Measurements from ENCODE around the gene KRTAP12-1.

The KRTAP12-1 gene

DNA sequence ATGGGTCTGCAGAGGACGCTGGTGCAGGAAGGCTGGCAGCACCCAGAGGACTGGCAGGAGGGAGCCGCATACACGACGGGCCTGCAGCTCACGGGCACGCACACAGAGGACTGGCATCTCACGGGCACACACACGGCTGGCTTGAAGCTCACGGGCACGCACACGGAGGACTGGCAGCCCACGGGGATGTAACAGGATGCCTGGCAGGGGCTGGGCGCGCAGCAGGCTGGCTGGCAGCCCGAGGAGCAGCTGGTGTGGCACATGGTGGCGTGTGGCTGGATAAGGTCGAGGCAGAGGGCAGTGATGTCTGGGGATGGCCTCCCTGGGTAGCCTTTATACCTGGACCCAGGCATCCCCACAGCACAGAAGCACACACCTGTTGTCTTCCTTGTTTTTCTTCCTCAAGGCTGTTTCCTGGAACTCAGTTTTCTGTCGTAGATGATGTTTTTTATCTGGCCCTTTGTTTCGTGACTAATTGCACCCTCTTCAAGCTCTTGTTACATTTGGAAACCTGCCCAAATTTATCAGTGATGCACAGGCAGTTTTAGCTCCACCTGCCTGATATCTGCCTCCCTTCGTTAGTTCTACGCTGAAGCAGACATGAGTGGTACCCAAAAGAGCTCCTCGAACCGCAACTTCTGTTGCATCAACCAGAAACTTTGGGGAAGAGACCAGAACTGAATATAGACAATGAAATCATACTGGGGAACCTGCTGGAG is at the start of gene KRTAP12-1:
Gene KRTAP12-1, minus strand, starts transcription at position 303 of the 719 bp plus-strand sequence. Its CDS starts 40 bp downstream, at position 263.
- no peak for DNase-seq

DNA sequence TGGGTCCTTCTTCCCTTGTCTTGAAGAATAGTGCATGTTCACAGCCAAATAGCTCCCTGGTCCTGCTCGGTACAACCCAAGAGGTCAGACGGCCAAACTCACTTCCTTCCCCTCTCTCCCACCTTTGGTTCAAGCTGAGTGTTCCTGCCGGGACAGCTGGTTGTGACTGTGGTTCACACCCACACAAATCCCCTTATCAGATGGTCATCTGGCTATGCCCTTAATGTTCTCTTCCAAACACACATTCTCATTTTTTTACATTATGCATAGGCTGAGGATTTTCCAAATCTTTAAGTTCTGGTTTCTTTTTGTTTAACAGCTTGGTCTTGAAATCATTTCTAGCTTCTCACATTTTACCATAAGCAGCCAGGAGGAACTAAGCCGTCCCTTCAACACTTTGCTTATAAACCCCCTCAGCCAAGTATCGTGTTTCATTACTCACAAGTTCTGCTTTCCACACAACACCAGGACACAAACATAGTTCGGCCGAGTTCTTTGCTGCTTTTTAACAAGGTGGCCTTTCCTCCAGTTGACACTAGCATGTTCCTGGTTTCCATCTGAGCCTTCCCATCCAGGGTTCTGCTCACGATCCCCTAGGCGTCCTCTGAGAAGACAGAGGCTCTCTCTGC is 49.1 kb upstream of the KRTAP12-1 start:
- DNase-seq: peak; percentile 3

DNA sequence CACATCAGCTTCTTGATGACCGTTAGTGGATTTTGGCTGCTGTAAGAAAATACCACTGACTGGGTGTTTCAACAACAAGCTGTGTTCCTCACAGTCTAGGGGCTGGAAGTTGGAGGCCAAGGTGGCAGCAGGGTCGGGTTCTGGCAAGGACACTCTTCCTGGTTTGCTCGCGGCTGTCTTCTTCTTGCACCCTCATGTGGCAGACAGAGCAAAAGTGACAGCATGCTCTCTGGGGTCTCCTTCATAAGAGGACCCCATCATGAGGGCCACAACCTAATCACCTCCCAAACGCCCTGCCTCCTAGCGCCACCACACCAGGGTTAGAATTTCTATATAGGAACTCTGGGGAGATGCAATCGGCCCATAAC is 48.0 kb upstream of the KRTAP12-1 start:
- DNase-seq: no peak

- DNase-seq: no peak
Observed at GRCh38 chr21:44729336-44730027, 47.5 kb upstream of the KRTAP12-1 start.

DNA sequence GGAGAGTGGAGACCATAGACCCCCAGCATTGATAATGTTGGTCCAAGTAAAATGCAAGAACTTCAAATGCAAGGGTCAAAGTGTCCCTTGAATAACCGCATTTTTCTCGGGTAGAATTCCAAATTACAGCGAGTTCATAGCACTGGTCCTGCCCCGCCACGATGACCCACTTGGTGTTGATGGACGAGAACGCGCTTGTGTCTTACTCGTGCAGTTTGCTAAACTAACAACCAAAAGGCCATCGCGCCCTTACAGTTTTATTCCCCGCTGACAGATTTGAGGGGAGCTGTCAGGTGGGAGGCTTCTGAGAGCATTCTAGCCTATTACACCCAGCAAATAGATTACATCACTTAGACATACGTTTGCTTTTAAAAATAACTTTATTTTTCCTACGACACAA is 46.8 kb upstream of the KRTAP12-1 start:
- DNase-seq: no peak

DNA sequence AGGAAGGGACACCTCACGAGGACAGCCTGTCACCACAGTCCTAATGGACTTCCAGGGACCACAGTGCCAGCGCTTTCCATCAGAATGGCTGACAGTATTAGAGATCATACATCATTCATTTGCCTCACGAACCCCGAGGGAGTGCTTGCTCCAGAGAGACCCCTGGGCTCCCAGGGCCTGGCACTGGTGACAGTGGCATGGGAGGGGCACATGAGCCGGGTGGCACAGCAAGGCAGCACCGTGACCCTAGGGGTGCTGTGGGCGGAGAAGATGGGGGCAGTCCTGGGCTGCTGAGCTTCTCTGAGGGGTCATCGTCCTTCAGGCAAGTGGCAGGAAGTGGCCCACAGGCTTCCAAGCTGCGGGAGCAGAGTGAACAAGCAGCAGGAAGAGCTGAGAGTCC is 45.8 kb upstream of the KRTAP12-1 start:
- no peak for DNase-seq

DNA sequence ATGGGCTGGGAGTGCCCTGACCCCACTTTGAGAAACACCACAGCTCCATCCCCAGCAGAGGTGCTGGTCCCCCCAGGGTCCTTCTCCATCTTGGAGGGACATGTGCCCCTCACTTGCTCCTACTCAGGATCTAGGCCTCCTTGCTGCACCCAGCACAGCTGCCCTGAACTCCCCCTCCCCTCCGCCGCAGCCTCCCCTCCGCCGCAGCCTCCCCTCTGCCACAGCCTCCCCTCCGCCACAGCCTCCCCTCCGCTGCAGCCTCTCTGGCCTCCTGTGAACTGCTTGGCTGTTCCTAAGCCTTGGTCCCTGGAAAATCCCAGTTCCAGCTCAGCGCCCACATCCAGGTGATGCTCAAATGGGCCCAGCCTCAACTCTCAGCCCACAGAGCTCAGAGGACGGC is 45.4 kb upstream of the KRTAP12-1 start:
- no peak for DNase-seq

DNA sequence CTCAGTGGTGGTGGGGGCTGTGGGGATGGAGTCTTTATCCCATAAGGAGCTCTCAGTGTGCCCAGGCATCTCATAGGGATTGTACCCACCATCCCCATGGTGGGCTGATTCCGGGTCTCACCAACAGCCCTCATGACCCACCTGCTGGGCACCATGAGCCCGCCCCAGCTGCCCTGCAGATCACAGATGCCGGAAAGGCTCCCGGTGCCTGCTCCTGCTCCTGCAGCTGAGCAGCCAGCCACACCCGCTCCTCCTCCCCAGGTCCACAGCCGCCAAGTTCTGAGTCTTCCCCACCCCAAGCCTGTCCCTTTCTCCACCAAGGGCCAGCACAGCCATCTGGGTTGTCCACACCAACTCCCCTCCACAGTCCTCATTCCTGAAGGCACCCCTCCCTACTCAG is 44.9 kb upstream of the KRTAP12-1 start:
- DNase-seq: no peak

DNA sequence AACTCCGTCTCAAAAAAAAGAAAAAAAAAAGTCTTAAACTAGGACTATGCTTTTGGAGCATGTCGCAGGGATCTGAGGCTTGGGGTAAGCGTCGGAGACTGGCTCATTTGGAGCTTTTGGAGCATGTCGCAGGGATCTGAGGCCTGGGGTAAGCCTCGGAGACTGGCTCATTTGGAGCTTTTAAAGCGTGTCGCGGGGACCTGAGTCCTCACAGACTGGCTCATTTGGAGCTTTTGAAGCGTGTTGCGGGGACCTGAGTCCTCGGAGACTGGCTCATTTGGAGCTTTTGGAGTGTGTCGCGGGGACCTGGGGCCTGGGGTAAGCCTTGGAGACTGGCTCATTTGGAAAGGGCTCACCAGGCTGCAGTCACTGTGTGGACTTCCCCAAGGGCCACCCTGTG is 43.0 kb upstream of the KRTAP12-1 start:
- no peak for DNase-seq

- DNase-seq: no peak
Observed at GRCh38 chr21:44724196-44724595, 42.2 kb upstream of the KRTAP12-1 start.

GRCh38 chr21:44723177-44724131 is 41.5 kb upstream of the KRTAP12-1 start:
- no peak for DNase-seq

DNA sequence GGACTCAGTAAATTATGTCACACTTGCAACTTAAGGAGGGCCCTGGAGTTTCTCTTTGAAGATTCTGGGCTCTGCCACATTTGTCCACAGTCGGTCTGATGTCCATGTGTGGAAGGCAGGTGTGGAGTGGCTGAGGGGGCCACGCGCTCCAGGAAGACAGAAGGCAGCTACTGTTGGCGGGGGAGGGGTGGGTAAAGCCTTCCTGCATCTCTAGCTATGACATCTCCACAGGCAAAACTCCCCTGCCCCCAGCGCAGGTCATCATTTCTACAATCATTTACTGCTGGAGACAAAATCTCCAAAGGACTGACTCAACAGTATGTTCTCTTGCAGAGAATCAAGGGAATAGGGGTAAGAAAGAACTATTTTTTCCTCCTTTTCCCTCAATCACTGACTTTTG is 40.8 kb upstream of the KRTAP12-1 start:
- no peak for DNase-seq

GRCh38 chr21:44720170-44720569 is 38.2 kb upstream of the KRTAP12-1 start:
- DNase-seq: no peak

GRCh38 chr21:44718571-44718970 is 36.6 kb upstream of the KRTAP12-1 start:
- DNase-seq: no peak

- DNase-seq: no peak
Observed at GRCh38 chr21:44718093-44718492, 36.1 kb upstream of the KRTAP12-1 start.

DNA sequence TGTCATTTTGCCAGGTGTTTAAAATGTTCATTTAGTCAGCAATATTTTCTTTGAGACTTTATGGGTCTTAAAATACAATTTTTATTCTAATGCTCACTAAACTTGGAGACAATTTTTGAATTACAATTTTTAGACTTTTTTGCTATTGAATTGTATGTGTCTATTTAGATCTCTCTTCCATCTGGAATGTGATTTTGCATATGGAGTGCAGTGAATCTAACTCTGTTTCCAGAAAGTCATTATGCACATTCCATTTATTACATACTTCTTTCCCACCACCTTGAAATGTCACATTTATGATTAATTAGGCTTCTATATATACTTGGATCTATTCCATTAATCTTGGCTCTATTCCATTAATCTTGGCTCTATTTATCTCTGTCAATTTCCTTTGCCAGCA is 35.0 kb upstream of the KRTAP12-1 start:
- DNase-seq: no peak

- no peak for DNase-seq
Observed at GRCh38 chr21:44714905-44715304, 32.9 kb upstream of the KRTAP12-1 start.

- no peak for DNase-seq
Observed at GRCh38 chr21:44713846-44714245, 31.9 kb upstream of the KRTAP12-1 start.

DNA sequence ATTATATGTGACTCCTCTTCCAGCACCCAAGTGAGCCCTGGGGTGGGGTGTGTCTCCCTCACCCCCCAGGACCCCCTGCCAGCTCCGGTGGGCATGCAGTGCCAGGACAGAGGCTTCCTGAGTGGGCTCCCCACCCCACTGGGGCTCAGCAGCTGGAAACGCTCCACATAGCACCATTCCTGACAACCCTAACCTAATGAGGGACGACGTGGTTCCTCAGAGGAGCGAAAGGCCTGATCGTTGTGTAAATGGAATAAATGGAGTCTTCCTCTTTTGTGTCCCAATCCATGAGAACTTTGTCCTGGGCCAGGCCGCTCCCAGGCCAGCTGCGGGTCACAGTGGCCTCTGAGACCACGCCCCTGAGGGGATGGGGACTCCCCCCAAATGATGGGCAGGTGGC is 31.2 kb upstream of the KRTAP12-1 start:
- DNase-seq: no peak

- DNase-seq: no peak
Observed at GRCh38 chr21:44712203-44713028, 30.5 kb upstream of the KRTAP12-1 start.

DNA sequence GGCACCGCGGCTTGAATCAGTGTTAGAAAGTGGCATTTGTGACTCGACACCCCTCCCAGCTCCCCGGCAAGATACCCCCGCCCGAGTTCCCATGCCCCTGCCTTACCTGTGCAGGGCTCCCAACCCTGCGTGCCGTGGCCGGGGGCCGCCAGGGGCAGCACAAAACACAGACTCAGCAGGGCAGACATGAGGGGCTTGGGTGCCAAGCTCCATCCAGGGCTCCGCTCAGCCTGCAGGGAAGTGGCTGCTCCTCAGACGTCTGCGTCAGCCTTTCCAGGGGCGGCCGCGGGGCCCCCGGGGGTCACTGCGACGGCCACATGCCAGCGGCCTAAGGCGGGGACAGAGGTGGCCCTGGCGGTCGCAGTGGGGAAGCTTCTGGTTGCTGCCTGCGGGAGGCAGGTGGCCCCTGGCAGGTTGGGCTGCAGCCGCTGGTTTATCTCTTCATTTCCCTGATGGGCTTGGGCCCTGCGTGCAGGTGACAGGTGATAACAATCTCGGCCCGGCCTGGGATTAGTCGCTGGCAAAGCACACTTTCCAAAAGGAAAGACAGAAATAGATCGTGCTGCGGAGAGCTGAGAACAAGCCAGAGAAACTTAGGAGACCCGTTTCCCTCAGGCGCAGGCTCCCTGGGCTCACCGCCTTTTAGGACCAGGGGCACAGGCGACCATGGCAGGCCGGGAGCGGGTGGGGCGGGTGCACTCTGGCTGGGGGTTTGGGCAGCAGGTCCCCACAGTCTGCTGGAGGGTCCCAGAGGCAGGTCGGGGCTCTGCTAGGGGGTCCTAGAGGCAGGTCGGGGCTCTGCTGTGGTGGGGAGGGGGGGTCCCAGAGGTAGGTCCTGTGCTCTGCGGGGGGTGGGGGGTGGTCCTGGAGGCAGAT is 29.6 kb upstream of the KRTAP12-1 start, which contains the start of gene TSPEAR:
Gene TSPEAR, minus strand, starts transcription at position 246 of the 876 bp plus-strand sequence. Its CDS starts 58 bp downstream, at position 188.
- no peak for DNase-seq

Data from midbrain (tissue), 1 donor.